B cell (primary cell): ENCODE measurements around the gene DCHS1. TPM values are rescaled to one million over a fixed set of nuclear protein-coding genes. Genes with fewer than 3 reads are reported as not detected.

ENCODE experiments used
- ATAC-seq: fragments of 200-7000 bp; cut with Tn5 transposase; one replicate; pipeline ENCODE4 v1.10.0; 2021; ENCODE audit warnings: low read depth, mild to moderate bottlenecking, moderate number of reproducible peaks, moderate library complexity
- CTCF ChIA-PET: fragments of 350-600 bp; sonication (Branson Sonifier 250); formaldehyde crosslinking; loops from one replicate; lab custom pipeline; 2021; ENCODE audit warnings: antibody characterized with exemption, inconsistent platforms; lab: Charles Lee
- POLR2A ChIA-PET: fragments of 350-600 bp; sonication (Branson Sonifier 250); formaldehyde crosslinking; loops from one replicate; lab custom pipeline; 2021; ENCODE audit warnings: antibody characterized with exemption; lab: Charles Lee
- DNase-seq: peaks from one replicate; pipeline ENCODE4 v3.0.0; 2013
- H2AFZ ChIP-seq: 2 replicates; pipeline ENCODE4 v1.6.1; 2012; ENCODE audit warnings: mild to moderate bottlenecking, low read depth, low read length; ENCODE audit not compliant: insufficient read depth, poor library complexity, severe bottlenecking
- H3K27ac ChIP-seq, 2 donors: 1 replicate in 1 of 2; 2 replicates in 1 of 2; pipeline ENCODE4 v1.5.1; 2012 to 2013; ENCODE audit warnings: low read length in 2 of 2, mild to moderate bottlenecking in 2 of 2, moderate library complexity in 1 of 2
- H3K27me3 ChIP-seq, 4 experiments: fragments of 200-600 bp in 1 of 4; sonication (generic) in 1 of 4; replicated peaks in 1 of 4; 1 replicate in 2 of 4; 2 replicates in 2 of 4; pipeline versions ENCODE4 v1.6.1 to v1.7.0; 2013 to 2016; ENCODE audit warnings: low read length in 3 of 4, mild to moderate bottlenecking in 2 of 4, mixed read lengths in 1 of 4, moderate library complexity in 1 of 4; ENCODE audit not compliant: insufficient read depth in 4 of 4, control insufficient read depth in 3 of 4; ENCODE audit errors: control extremely low read depth in 1 of 4
- H3K36me3 ChIP-seq, 2 experiments: replicated peaks in 1 of 2; 1 replicate in 1 of 2; 2 replicates in 1 of 2; pipeline versions ENCODE4 v1.6.1 to v1.7.1; 2013; ENCODE audit warnings: low read length in 1 of 2; ENCODE audit not compliant: insufficient read depth in 2 of 2, control insufficient read depth in 1 of 2; ENCODE audit errors: control extremely low read depth in 1 of 2, extremely low read depth in 1 of 2
- H3K4me1 ChIP-seq, 2 donors: fragments of 200-600 bp in 1 of 2; sonication (generic) in 1 of 2; 1 replicate in 1 of 2; 2 replicates in 1 of 2; pipeline versions ENCODE4 v1.5.1 to v1.6.1; 2013 to 2017; ENCODE audit warnings: low read length in 2 of 2; ENCODE audit not compliant: control insufficient read depth in 2 of 2, insufficient read depth in 2 of 2
- H3K4me2 ChIP-seq: replicated peaks from 2 replicates; pipeline ENCODE3; 2012; ENCODE audit warnings: mild to moderate bottlenecking, low read depth, low read length; ENCODE audit not compliant: poor library complexity, severe bottlenecking
- H3K4me3 ChIP-seq, 5 experiments: fragments of 200-600 bp in 1 of 5; sonication (generic) in 1 of 5; 1 replicate in 3 of 5; 2 replicates in 2 of 5; pipeline versions ENCODE4 v1.5.1 to v1.7.0; 2011 to 2016; ENCODE audit warnings: low read length in 4 of 5, mild to moderate bottlenecking in 4 of 5, low read depth in 2 of 5, control low read depth in 1 of 5, moderate library complexity in 1 of 5; ENCODE audit not compliant: insufficient read depth in 1 of 5; ENCODE audit errors: control extremely low read depth in 1 of 5, extremely low read depth in 1 of 5
- H3K79me2 ChIP-seq: fragments of 200-600 bp; sonication (generic); one replicate; pipeline ENCODE4 v1.6.0; 2016; ENCODE audit warnings: low read length; ENCODE audit not compliant: control insufficient read depth, insufficient read depth
- H3K9ac ChIP-seq: fragments of 200-600 bp; sonication (generic); 2 replicates; pipeline ENCODE4 v1.6.1; 2017; ENCODE audit warnings: mild to moderate bottlenecking, low read length, moderate library complexity
- H3K9me3 ChIP-seq, 3 donors: one replicate each; pipeline versions ENCODE4 v1.6.1 to v1.7.1; 2013; ENCODE audit warnings: low read length in 2 of 3; ENCODE audit not compliant: control insufficient read depth in 2 of 3, insufficient read depth in 1 of 3; ENCODE audit errors: control extremely low read depth in 1 of 3
- H4K20me1 ChIP-seq: 2 replicates; pipeline ENCODE4 v1.6.0; 2012; ENCODE audit warnings: mild to moderate bottlenecking, low read length; ENCODE audit not compliant: insufficient read depth, control insufficient read depth, poor library complexity, severe bottlenecking
- H3K27ac Mint-ChIP-seq: one replicate; pipeline ENCODE4 v1.8.0; 2021; ENCODE audit warnings: mixed read lengths
- H3K27me3 Mint-ChIP-seq: one replicate; pipeline ENCODE4 v1.8.0; 2021; ENCODE audit warnings: mixed read lengths
- H3K4me1 Mint-ChIP-seq: one replicate; pipeline ENCODE4 v1.8.0; 2021; ENCODE audit warnings: mixed read lengths
- H3K4me3 Mint-ChIP-seq: one replicate; pipeline ENCODE4 v1.8.0; 2021; ENCODE audit warnings: mixed read lengths
- H3K9me3 Mint-ChIP-seq: one replicate; pipeline ENCODE4 v1.8.0; 2022; ENCODE audit warnings: mixed read lengths; ENCODE audit not compliant: insufficient read depth
- CTCF ChIP-seq: fragments of 200-600 bp; IDR thresholded peaks from one replicate; pipeline ENCODE4 v1.8.0; 2022; ENCODE audit warnings: antibody characterized with exemption, mild to moderate bottlenecking
- EZH2 ChIP-seq: IDR thresholded peaks from 2 replicates; pipeline ENCODE4 v1.6.1; 2012; ENCODE audit warnings: borderline replicate concordance, low read depth, mild to moderate bottlenecking, moderate library complexity, low read length; ENCODE audit not compliant: insufficient read depth, poor library complexity, severe bottlenecking
- WGBS: methylation state at CpG from one replicate; pipeline ENCODE4 v1.1.5; 2013; ENCODE audit warnings: missing lambda C conversion rate; ENCODE audit not compliant: insufficient coverage; 5-methylcytosine and 5-hydroxymethylcytosine counted together
- intact Hi-C: fragments of 100-400 bp; cut with micrococcal nuclease; formaldehyde crosslinking; loops from one replicate; pipeline ENCODE4 v1.10.0; 2022
- polyA plus RNA-seq: library from polyadenylated mRNA; depleted of rRNA; stranded (reverse); fragments of >200 nt; gene quantifications from 2 replicates; pipeline ENCODE4 v1.2.3, GENCODE V29; 2012
- total RNA-seq, 2 donors: library from RNA; stranded (reverse); fragments of 120-200 nt in 1 of 2; gene quantifications; 1 replicate in 1 of 2; 2 replicates in 1 of 2; pipeline versions ENCODE4 v1.2.3 to v1.2.4, GENCODE V29; 2013 to 2022

The DCHS1 gene
- total and polyA plus RNA-seq, 2 donors (not counting 1 experiment from before 2014, with no cell fraction given), result 0.31 to 0.84 TPM

DNA sequence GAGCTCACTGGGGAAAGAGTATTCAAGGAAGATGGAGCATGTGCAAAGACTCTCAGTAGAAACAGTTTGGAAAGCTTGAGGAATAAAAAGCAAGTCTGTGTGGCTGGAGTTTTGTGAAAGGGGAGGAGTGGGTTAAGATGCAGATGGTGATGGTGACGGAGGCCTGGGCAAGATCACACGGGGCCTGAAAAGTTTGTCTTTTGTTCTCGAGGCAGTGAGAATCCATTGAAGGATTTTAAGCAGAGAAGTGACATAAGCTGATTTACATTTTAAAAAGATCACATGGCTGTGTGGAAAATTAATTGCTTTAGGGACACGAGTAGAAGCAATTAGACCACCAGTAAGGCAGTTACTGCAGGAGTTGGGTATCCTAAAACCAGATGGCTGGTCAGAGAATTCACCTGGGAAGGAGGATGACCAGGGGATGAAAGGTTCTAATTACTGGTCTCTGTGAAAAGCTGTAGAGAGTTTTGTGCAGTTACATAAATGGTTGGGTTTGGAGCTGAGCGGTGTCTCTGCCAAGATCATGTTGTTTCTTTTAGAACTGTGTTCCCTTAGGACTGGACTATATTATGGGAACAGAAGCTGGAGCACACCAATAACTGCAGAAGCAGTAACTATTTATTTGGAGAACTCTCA is 59.3 kb downstream of the DCHS1 start:
- Mint-ChIP-seq H3K9me3 (no peaks in the 10 kb centered on the region), H3K27me3 (no peaks in the 10 kb centered on the region), H3K4me3 (no peak overlapping the region), H3K27ac (no peak overlapping the region), H3K4me1 (peaks cover 19% of the 10 kb centered on the region)
- DNase-seq (no peak), ATAC-seq (no peak)
- CTCF ChIA-PET, result interaction anchor here (1.4 kb wide), 1 partner anchor 65 kb away, joined by 4 read pairs; no protein-coding TSS in a partner anchor
- Histone ChIP-seq H3K36me3 (peaks cover 4 to 63% of the 10 kb centered on the region in 2 experiments), H3K27ac (no peak overlapping the region), H3K4me2 (no peak overlapping the region), H3K9ac (no peak overlapping the region), H3K9me3 (no peaks in the 10 kb centered on the region), H3K4me3 (no peak overlapping the region), H3K79me2 (peaks cover 38% of the 10 kb centered on the region), H3K27me3 (no peaks in the 10 kb centered on the region), H3K4me1 (no peaks in the 10 kb centered on the region), H2AFZ (no peak overlapping the region), H4K20me1 (peaks cover 22% of the 10 kb centered on the region)
- POLR2A ChIA-PET, result no interaction called here
- intact Hi-C loops, result no loop called here
- TF ChIP-seq EZH2 (no peak), CTCF (no peak)
- WGBS, result 96% methylated on average over 5 of the region's 5 CpGs

GRCh38 chr11:6594142-6594768 is 61.4 kb downstream of the DCHS1 start:
- CTCF ChIA-PET, result interaction anchor here (0.9 to 1.0 kb wide), 2 partner anchors 8 to 112 kb away, joined by 3 read pairs; no protein-coding TSS in a partner anchor
- no peak overlapping the region for H3K27ac Mint-ChIP-seq

More at GRCh38 chr11:6594142-6594768, 61.4 kb downstream of the DCHS1 start:
- Histone ChIP-seq H3K9me3 (no peaks in the 10 kb centered on the region), H4K20me1 (peaks cover 11% of the 10 kb centered on the region), H3K4me1 (no peaks in the 10 kb centered on the region), H3K4me3 (no peak overlapping the region), H3K4me2 (no peak overlapping the region), H3K27ac (no peak overlapping the region), H3K36me3 (peaks cover 6 to 42% of the 10 kb centered on the region in 2 experiments), H3K9ac (no peak overlapping the region), H3K27me3 (no peaks in the 10 kb centered on the region), H2AFZ (no peak overlapping the region), H3K79me2 (peaks cover 17% of the 10 kb centered on the region)
- DNase-seq (no peak), ATAC-seq (no peak)
- Mint-ChIP-seq H3K4me3 (no peak overlapping the region), H3K9me3 (no peaks in the 10 kb centered on the region), H3K4me1 (peaks cover 13% of the 10 kb centered on the region), H3K27me3 (no peaks in the 10 kb centered on the region)
- intact Hi-C loops, result no loop called here
- POLR2A ChIA-PET, result no interaction called here
- TF ChIP-seq CTCF (no peak), EZH2 (no peak)
- 79% methylated on average over 3 of the region's 3 CpGs for WGBS
